Uterus (tissue), 4 donors: ENCODE results near the gene NRF1. TPM values are rescaled to one million over a fixed set of nuclear protein-coding genes. Genes with fewer than 3 reads are reported as not detected.

Experiments
- DNase-seq, 2 donors: peaks; one replicate each; pipeline ENCODE4 v3.0.0-alpha.2; 2019 to 2020
- H3K27ac ChIP-seq, 2 donors: fragments of 200-600 bp; sonication (generic); 1 replicate in 1 of 2; 2 replicates in 1 of 2; pipeline ENCODE4 v1.5.1; 2016 to 2018
- H3K27me3 ChIP-seq, 2 donors: fragments of 200-600 bp; sonication (generic); one replicate each; pipeline ENCODE4 v1.5.1; 2018 to 2019; ENCODE audit warnings: control low read depth in 1 of 2
- H3K36me3 ChIP-seq, 2 donors: fragments of 200-600 bp; sonication (generic); one replicate each; pipeline ENCODE4 v1.5.1; 2019; ENCODE audit warnings: control low read depth in 1 of 2
- H3K4me1 ChIP-seq, 2 donors: fragments of 200-600 bp; sonication (generic); one replicate each; pipeline ENCODE4 v1.5.1; 2018 to 2019; ENCODE audit warnings: control low read depth in 1 of 2
- H3K4me3 ChIP-seq, 2 donors: fragments of 200-600 bp; sonication (generic); 1 replicate in 1 of 2; 2 replicates in 1 of 2; pipeline ENCODE4 v1.5.1; 2018 to 2019; ENCODE audit warnings: mild to moderate bottlenecking in 1 of 2
- H3K9me3 ChIP-seq, 2 donors: fragments of 200-600 bp; sonication (generic); one replicate each; pipeline ENCODE4 v1.5.1; 2019; ENCODE audit warnings: control low read depth in 1 of 2
- CTCF ChIP-seq, 4 experiments: fragments of 200-600 bp in 2 of 4; fragments of 450-650 bp in 2 of 4; sonication (generic) in 2 of 4; IDR thresholded peaks; one replicate each; pipeline ENCODE4 v1.5.1; 2016 to 2019; ENCODE audit warnings: antibody characterized with exemption in 4 of 4, mild to moderate bottlenecking in 2 of 4, moderate library complexity in 1 of 4
- POLR2A ChIP-seq, 2 donors: fragments of 450-650 bp; IDR thresholded peaks; one replicate each; pipeline ENCODE4 v1.6.1; 2016; ENCODE audit warnings: antibody characterized with exemption in 2 of 2, mild to moderate bottlenecking in 1 of 2, moderate library complexity in 1 of 2
- intact Hi-C: fragments of 100-400 bp; cut with DNase I; formaldehyde crosslinking; loops from one replicate; pipeline ENCODE4 v1.15.1; 2023; ENCODE audit warnings: low total_unique reads
- total RNA-seq, 4 donors: library from RNA; depleted of rRNA in 3 of 4; stranded (reverse); fragments of >200 nt in 3 of 4; gene quantifications; one replicate each; pipeline versions ENCODE4 v1.1.0 to v1.2.4, GENCODE V29; 2014 to 2023
- donor health status: DM: yes; HTN: yes; CAD: no.

The NRF1 gene
- total RNA-seq, 4 donors from 2014 or later: 18.2 to 56.5 (median 40.4) TPM

DNA sequence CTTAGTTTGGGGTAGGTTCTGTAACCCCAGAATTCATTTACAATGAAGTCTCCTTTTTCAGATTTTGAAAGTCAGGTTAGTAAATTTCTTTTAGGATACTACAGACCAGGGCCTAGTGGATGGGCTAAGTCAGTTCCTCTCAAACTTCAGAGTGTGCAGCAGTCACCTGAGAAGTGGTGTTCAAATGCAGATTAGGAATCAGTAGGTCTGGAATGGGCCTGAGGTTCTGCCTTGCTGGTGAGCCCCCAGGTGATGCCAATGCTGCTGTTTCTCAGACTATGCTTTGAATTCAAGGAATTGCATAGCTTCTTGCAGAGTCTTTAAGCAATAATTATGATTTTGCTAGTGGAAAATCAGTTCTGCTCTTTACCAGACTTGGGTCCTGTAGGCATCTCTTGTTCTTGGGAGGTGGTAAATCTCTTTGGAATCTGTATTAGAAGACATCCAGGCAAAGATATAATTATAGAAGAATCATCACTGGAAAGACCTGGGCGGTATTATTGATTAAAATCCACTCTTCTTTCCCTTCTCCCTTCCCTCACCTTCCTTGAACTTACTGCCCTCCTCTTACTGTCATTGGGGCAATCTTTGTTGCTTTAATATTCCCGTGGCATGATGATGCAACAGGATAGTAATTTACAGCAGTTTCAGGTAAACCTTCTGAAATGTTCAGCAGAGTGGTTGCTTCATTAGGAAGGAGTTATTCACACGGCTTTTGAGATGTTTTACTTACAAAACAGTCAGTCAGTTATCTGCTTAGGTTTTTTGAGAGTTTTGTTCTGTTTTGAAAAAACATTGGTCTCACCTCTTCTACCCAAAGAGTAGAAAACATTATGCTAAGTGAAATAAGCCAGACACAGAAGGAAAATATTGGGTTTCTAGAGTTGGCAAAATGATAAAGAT is 87.2 kb downstream of the NRF1 start:
- Histone ChIP-seq H3K27me3 (no peaks in the 10 kb centered on the region), H3K4me3 (no peak overlapping the region), H3K9me3 (no peaks in the 10 kb centered on the region), H3K4me1 (no peaks in the 10 kb centered on the region), H3K36me3 (no peaks in the 10 kb centered on the region), H3K27ac (no peak overlapping the region)
- intact Hi-C loops: no loop called here
- TF ChIP-seq POLR2A (IDR thresholded peaks at IDR 0.05) (no peak), CTCF (IDR thresholded peaks at IDR 0.05) (no peak)
- no peak for DNase-seq

GRCh38 chr7:129702316-129702715 is 90.8 kb downstream of the NRF1 start:
- intact Hi-C loops: no loop called here
- Histone ChIP-seq H3K9me3 (no peaks in the 10 kb centered on the region), H3K36me3 (no peaks in the 10 kb centered on the region), H3K4me3 (no peak overlapping the region), H3K4me1 (no peaks in the 10 kb centered on the region), H3K27ac (no peak overlapping the region), H3K27me3 (no peaks in the 10 kb centered on the region)
- TF ChIP-seq CTCF (IDR thresholded peaks at IDR 0.05) (no peak), POLR2A (IDR thresholded peaks at IDR 0.05) (no peak)
- DNase-seq: no peak

DNA sequence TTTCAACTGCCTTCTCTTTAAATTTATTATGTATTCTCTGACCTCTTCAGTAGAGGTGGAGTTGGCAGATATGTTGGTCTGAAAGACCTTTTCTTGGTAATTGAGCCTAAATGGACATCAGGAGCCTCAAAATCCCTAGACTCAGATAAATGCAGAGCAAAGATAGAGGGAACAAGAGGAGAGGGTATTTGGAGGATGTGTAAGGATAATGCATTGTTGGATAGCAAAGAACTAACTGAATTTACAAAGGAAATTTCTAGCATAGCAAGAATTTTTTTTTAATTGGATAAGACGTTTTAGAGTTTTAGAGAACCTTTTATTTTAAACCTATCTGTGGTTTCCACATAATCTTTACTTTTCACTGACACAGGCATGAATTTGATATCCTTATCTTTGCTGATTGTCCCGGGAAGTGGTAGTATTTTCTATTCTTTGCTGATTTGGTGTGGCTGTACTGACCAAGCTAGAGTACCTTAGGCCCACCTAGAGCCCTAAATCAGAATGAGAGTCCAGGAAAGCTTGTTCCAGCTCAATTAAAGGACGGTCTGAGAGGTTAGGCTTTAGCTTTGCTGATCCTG is 91.3 kb downstream of the NRF1 start:
- Histone ChIP-seq H3K9me3 (no peaks in the 10 kb centered on the region), H3K27ac (no peak overlapping the region), H3K36me3 (no peaks in the 10 kb centered on the region), H3K4me3 (no peak overlapping the region), H3K4me1 (no peaks in the 10 kb centered on the region), H3K27me3 (no peaks in the 10 kb centered on the region)
- intact Hi-C loops: no loop called here
- TF ChIP-seq POLR2A (IDR thresholded peaks at IDR 0.05): no peak
- TF ChIP-seq CTCF (IDR thresholded peaks at IDR 0.05): no peak
- no peak for DNase-seq

DNA sequence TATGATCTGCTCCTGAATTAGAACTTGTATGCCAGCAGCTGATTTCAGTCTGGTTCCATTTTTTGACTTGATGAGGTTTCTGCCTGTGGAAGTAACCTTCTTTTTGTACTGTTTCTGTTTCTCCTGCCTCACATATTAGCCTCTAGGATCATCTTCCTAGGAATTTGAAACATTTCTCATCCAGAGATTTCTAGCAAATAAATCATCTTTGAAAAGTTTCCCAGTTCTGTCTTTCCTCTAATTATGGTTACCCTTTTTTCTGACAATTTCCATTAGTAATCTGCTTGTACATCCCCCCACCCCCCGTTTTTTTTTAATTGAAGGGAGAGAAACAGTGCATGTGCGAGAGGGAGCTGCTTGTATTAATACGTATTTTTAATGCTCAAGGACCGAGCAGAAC is 92.2 kb downstream of the NRF1 start:
- no peak overlapping the region for H3K27ac ChIP-seq
- TF ChIP-seq CTCF (IDR thresholded peaks at IDR 0.05) (no peak), POLR2A (IDR thresholded peaks at IDR 0.05) (no peak)
- no peaks in the 10 kb centered on the region for H3K36me3 ChIP-seq
- DNase-seq: no peak
- intact Hi-C loops: no loop called here
- H3K4me3 ChIP-seq: no peak overlapping the region
- no peaks in the 10 kb centered on the region for H3K9me3 ChIP-seq
- no peaks in the 10 kb centered on the region for H3K4me1 ChIP-seq
- no peaks in the 10 kb centered on the region for H3K27me3 ChIP-seq

- H3K4me1 ChIP-seq: no peaks in the 10 kb centered on the region
- H3K36me3 ChIP-seq: no peaks in the 10 kb centered on the region
- no peak overlapping the region for H3K4me3 ChIP-seq
- H3K9me3 ChIP-seq: no peaks in the 10 kb centered on the region
- TF ChIP-seq POLR2A (IDR thresholded peaks at IDR 0.05) (no peak), CTCF (IDR thresholded peaks at IDR 0.05) (no peak)
- H3K27ac ChIP-seq: no peak overlapping the region
- no peak for DNase-seq
- intact Hi-C loops: no loop called here
- no peaks in the 10 kb centered on the region for H3K27me3 ChIP-seq
These were observed 96.5 kb downstream of the NRF1 start for GRCh38 chr7:129707910-129708499.
